Endothelial cell of umbilical vein (primary cell): Measurements from ENCODE around the gene CD109. TPM values are rescaled to one million over a fixed set of nuclear protein-coding genes. Genes with fewer than 3 reads are reported as not detected.
"Not testable (repeated sequence)": the region's sequence is repeated elsewhere in the genome, so short reads cannot be mapped to it uniquely, and the experiment has no call there.

Experiments used
- BruUV-seq: library from RNA; stranded (reverse); fragments of 400-500 nt; replicated peaks from 2 replicates; lab custom pipeline; 2021; lab: Mats Ljungman, UMichigan
- CTCF ChIA-PET: fragments of 300-600, 350-600 bp; sonication (Branson Sonifier 250); formaldehyde crosslinking; loops from one replicate; lab custom pipeline; 2021; ENCODE audit warnings: antibody characterized with exemption, inconsistent platforms; lab: Charles Lee
- POLR2A ChIA-PET: fragments of 300-600, 350-600 bp; sonication (Branson Sonifier 250); formaldehyde crosslinking; loops from one replicate; lab custom pipeline; 2021; ENCODE audit warnings: antibody characterized with exemption, inconsistent platforms; lab: Charles Lee
- DNase-seq: peaks from one replicate; pipeline ENCODE4 v3.0.0-alpha.2; 2011; ENCODE audit warnings: low read depth, low spot score
- FAIRE-seq: peaks from 2 replicates; lab custom pipeline; 2011; peaks lifted over from hg19 to GRCh38; lab: Jason Lieb, UNC
- H2AFZ ChIP-seq: 2 replicates; pipeline ENCODE4 v1.6.0; 2012; ENCODE audit warnings: low read depth, low read length, control low read depth, inconsistent platforms
- H3K27ac ChIP-seq: 2 replicates; pipeline ENCODE4 v1.5.1; 2011; ENCODE audit warnings: low read depth, mild to moderate bottlenecking, control low read depth, low read length, moderate library complexity; ENCODE audit not compliant: insufficient read depth
- H3K27me3 ChIP-seq, 2 experiments: 2 replicates each; pipeline versions ENCODE4 v1.6.0 to v1.6.1; 2011; ENCODE audit warnings: low read length in 2 of 2, mixed read lengths in 1 of 2; ENCODE audit not compliant: control insufficient read depth in 2 of 2, insufficient read depth in 2 of 2
- H3K36me3 ChIP-seq, 2 experiments: 2 replicates in 1 of 2; 3 replicates in 1 of 2; pipeline ENCODE4 v1.5.1; 2011; ENCODE audit warnings: low read length in 2 of 2, mild to moderate bottlenecking in 1 of 2, moderate library complexity in 1 of 2; ENCODE audit not compliant: control insufficient read depth in 2 of 2, insufficient read depth in 2 of 2; ENCODE audit errors: extremely low read depth in 1 of 2
- H3K4me1 ChIP-seq: 3 replicates; pipeline ENCODE4 v1.5.1; 2011; ENCODE audit warnings: mild to moderate bottlenecking, low read length; ENCODE audit not compliant: control insufficient read depth, insufficient read depth; ENCODE audit errors: extremely low read depth
- H3K4me2 ChIP-seq: 2 replicates; pipeline ENCODE4 v1.6.1; 2011; ENCODE audit warnings: low read length, control low read depth, mixed read lengths; ENCODE audit not compliant: insufficient read depth
- H3K4me3 ChIP-seq, 3 experiments: fragments of 200-600 bp in 1 of 3; sonication (generic), shearing (Covaris generic) in 1 of 3; replicated peaks in 1 of 3; 2 replicates each; pipeline ENCODE4 v1.5.1; 2011 to 2016; ENCODE audit warnings: control low read depth in 3 of 3, low read length in 3 of 3, mild to moderate bottlenecking in 2 of 3, inconsistent platforms in 1 of 3, low read depth in 1 of 3, moderate library complexity in 1 of 3; ENCODE audit not compliant: insufficient read depth in 1 of 3
- H3K79me2 ChIP-seq: 2 replicates; pipeline ENCODE4 v1.6.0; 2012; ENCODE audit warnings: low read length, inconsistent platforms; ENCODE audit not compliant: control insufficient read depth, insufficient read depth
- H3K9ac ChIP-seq: replicated peaks from 2 replicates; pipeline ENCODE3; 2011; ENCODE audit warnings: low read length, control low read depth; ENCODE audit not compliant: insufficient read depth; ENCODE audit errors: extremely low read depth
- H3K9me1 ChIP-seq: replicated peaks from 3 replicates; pipeline ENCODE4 v1.6.0; 2011; ENCODE audit warnings: mild to moderate bottlenecking, low read length; ENCODE audit not compliant: control insufficient read depth, insufficient read depth; ENCODE audit errors: extremely low read depth
- H3K9me3 ChIP-seq: replicated peaks from 2 replicates; pipeline ENCODE4 v1.5.1; 2012; ENCODE audit warnings: low read length, inconsistent platforms; ENCODE audit not compliant: control insufficient read depth, insufficient read depth
- H4K20me1 ChIP-seq: replicated peaks from 2 replicates; pipeline ENCODE3; 2011; ENCODE audit warnings: mild to moderate bottlenecking, low read length; ENCODE audit not compliant: control insufficient read depth, insufficient read depth; ENCODE audit errors: extremely low read depth
- EZH2 ChIP-seq: IDR thresholded peaks from 2 replicates; pipeline ENCODE4 v1.6.1; 2012; ENCODE audit warnings: borderline replicate concordance, low read depth, mild to moderate bottlenecking, moderate library complexity, low read length, inconsistent platforms; ENCODE audit not compliant: severe bottlenecking
- FOS ChIP-seq: IDR thresholded peaks from 2 replicates; pipeline ENCODE4 v1.6.1; 2011; ENCODE audit warnings: mild to moderate bottlenecking, low read length, moderate library complexity, borderline replicate concordance; ENCODE audit not compliant: insufficient read depth
- GATA2 ChIP-seq: IDR thresholded peaks from 2 replicates; pipeline ENCODE4 v1.7.0; 2011; ENCODE audit warnings: low read depth, mild to moderate bottlenecking, moderate library complexity, mixed read lengths, low read length; ENCODE audit not compliant: insufficient read length, insufficient read depth
- JUN ChIP-seq: IDR thresholded peaks from 2 replicates; pipeline ENCODE4 v1.6.1; 2011; ENCODE audit warnings: borderline replicate concordance, low read depth; ENCODE audit not compliant: insufficient read length, insufficient read depth
- MAX ChIP-seq: IDR thresholded peaks from 2 replicates; pipeline ENCODE4 v1.6.1; 2011; ENCODE audit not compliant: insufficient read depth, insufficient read length
- MYC ChIP-seq: IDR thresholded peaks from one replicate; pipeline ENCODE4 v1.6.1; 2011; ENCODE audit warnings: mild to moderate bottlenecking, low read depth, low read length
- POLR2A ChIP-seq: IDR thresholded peaks from 2 replicates; pipeline ENCODE4 v1.6.1; 2012; ENCODE audit warnings: low read depth, mild to moderate bottlenecking, control low read depth, low read length
- dilution Hi-C: fragments of 300-500 bp; cut with MboI; formaldehyde crosslinking; loops from one replicate; pipeline ENCODE4 v1.15.0; 2019; ENCODE audit warnings: low sequenced_read_pairs; ENCODE audit not compliant: extremely low pct_ligation_motif_present
- intact Hi-C: fragments of 100-400 bp; cut with micrococcal nuclease; formaldehyde crosslinking; loops from one replicate; pipeline ENCODE4 v1.10.0; 2022
- polyA plus RNA-seq, 4 experiments: library from polyadenylated mRNA; depleted of rRNA in 3 of 4; stranded (reverse) in 3 of 4; unstranded in 1 of 4; fragments of >200 nt; gene quantifications; 2 replicates each; pipeline versions ENCODE4 v1.2.1 to v1.2.3, GENCODE V29; 2011 to 2012; ENCODE audit warnings: missing spikeins in 1 of 4
- total RNA-seq: library from RNA; stranded (reverse); gene quantifications from 2 replicates; pipeline ENCODE4 v1.2.3, GENCODE V29; 2021

CD109 gene
- total and polyA plus RNA-seq, 2 donors (not counting 3 experiments of a cell fraction or from before 2014, with no cell fraction given) = 33.9 to 107 TPM

DNA sequence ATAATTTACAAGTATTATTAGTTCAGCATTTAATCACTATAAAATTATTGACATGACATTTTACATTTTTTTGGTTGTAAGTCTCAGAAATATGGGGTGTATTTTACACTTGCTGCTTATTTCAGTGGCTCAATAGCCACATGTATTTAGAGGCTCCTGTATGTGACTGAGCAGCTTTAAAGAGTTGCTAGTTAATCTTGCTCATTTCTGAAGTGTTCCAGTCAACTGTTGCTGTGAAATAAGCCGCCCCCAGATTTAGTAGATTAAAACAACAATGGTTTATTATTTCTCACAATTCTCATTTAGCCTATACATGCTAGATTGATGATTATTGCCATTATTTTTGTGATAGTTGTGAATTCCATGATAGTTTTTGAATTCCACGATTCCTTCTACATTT, 23.0 kb downstream of the CD109 start:
- CTCF ChIA-PET = no interaction called here
- Histone ChIP-seq H3K79me2 (no peaks in the 10 kb centered on the region), H3K27me3 (no peaks in the 10 kb centered on the region), H3K4me2 (no peak overlapping the region), H4K20me1 (no peaks in the 10 kb centered on the region), H3K9ac (no peak overlapping the region), H3K27ac (no peak overlapping the region), H3K4me3 (no peak overlapping the region), H3K9me1 (no peaks in the 10 kb centered on the region), H3K36me3 (no peaks in the 10 kb centered on the region), H3K9me3 (no peaks in the 10 kb centered on the region), H2AFZ (no peak overlapping the region), H3K4me1 (peaks cover 25% of the 10 kb centered on the region)
- intact Hi-C loops = no loop called here
- TF ChIP-seq FOS (no peak), MYC (no peak), GATA2 (no peak), MAX (no peak), POLR2A (no peak), EZH2 (no peak)
- FAIRE-seq (no peak), DNase-seq (no peak)
- dilution Hi-C loops = no loop called here
- BruUV-seq = no TSS peak
- POLR2A ChIA-PET = no interaction called here

DNA sequence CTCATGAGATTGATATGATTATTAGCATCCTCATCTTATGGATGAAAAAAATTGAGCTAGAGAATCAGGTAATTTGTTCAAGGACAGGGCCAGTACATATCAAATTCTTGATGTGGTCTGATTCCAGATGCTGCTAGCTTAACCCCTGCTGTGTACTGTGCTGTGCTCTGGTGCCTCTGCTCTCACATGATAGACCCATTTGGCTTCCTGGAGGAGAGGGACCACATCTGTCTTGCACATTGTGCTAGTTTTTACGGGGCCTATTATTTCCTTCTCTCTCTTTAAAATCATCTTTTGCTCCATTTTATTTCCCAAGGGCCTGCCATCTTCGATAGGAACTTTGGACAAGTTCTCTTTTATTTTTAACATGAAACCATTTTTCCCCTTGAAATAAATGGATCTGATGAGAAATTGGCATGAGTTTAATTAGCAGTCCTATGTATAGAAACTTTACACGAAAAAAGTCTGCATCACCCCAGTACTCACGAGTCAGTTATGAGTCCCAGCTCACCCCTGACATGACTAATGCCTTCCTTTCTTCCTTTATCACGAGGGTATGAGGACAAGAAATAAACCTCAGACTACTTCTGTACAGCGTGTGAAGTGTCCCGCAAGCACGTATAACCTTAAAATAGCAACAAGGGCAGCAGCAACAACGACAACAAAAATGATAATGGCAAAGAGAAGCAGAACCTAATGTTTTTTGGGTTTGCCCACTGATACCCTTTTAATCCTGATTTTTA, 26.5 kb downstream of the CD109 start:
- H3K4me3 ChIP-seq = no peak overlapping the region
- no peaks in the 10 kb centered on the region for H3K9me3 ChIP-seq
- H3K4me2 ChIP-seq = peak overlapping the region; percentile 61
- no peaks in the 10 kb centered on the region for H3K27me3 ChIP-seq
- DNase-seq = peak; percentile 91
- dilution Hi-C loops = no loop called here
- H4K20me1 ChIP-seq = no peaks in the 10 kb centered on the region
- POLR2A ChIA-PET = no interaction called here
- peaks cover 18% of the 10 kb centered on the region for H3K4me1 ChIP-seq
- peaks cover 0 to 2% of the 10 kb centered on the region in 2 experiments for H3K36me3 ChIP-seq
- H3K27ac ChIP-seq = peak overlapping the region; percentile 96
- peak; percentile 77 for TF ChIP-seq FOS
- peak; percentile 70 for TF ChIP-seq JUN
- no peak for TF ChIP-seq MAX
- TSS peak; percentile 92 for BruUV-seq
- peak overlapping the region; percentile 50 for H3K9ac ChIP-seq
- no peaks in the 10 kb centered on the region for H3K79me2 ChIP-seq
- H2AFZ ChIP-seq = peak overlapping the region; percentile 31
- no peaks in the 10 kb centered on the region for H3K9me1 ChIP-seq
- intact Hi-C loops = loop anchor here (1.0 kb wide), 2 partner anchors 8 to 26 kb away; partner anchors contain the start of gene CD109
- CTCF ChIA-PET = interaction anchor here (1.0 to 13.0 kb wide), 5 partner anchors 9 to 46 kb away, joined by 3 to 343 read pairs (median 9); no protein-coding TSS in a partner anchor
- peak; percentile 64 for FAIRE-seq

DNA sequence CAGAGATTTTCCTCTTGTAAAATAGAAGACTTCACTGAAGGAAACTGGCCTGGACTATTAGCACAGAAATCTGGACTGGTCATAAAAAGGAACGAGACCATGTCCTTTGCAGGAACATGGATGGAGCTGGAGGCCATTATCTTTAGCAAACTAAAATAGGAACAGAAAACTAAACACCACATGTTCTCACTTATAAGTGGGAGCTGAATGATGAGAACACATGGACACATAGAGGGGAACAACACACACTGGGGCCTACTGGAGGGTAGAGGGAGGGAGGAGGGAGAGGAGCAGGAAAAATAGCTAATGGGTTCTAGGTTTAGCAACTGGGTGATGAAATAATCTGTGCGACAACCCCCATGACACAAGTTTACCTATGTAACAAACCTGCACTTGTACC, 27.5 kb downstream of the CD109 start:
- H3K4me2 ChIP-seq, FAIRE-seq, DNase-seq, H3K36me3 ChIP-seq, BruUV-seq, dilution Hi-C loops, H3K4me3 ChIP-seq, H3K9ac ChIP-seq, H4K20me1 ChIP-seq, H3K9me1 ChIP-seq, H3K27me3 ChIP-seq, intact Hi-C loops, H3K79me2 ChIP-seq, POLR2A ChIA-PET, H2AFZ ChIP-seq, H3K9me3 ChIP-seq: not testable (repeated sequence)
- H3K27ac ChIP-seq = peak overlapping the region; percentile 96
- peaks cover 18% of the 10 kb centered on the region for H3K4me1 ChIP-seq
- CTCF ChIA-PET = interaction anchor here (0.7 to 13.0 kb wide), 3 partner anchors 10 to 47 kb away, joined by 3 to 343 read pairs (median 9); no protein-coding TSS in a partner anchor
